Keratinocyte (primary cell): ENCODE measurements around the gene ARHGAP22. TPM values are rescaled to one million over a fixed set of nuclear protein-coding genes. Genes with fewer than 3 reads are reported as not detected.

Source experiments
- DNase-seq: peaks from one replicate; pipeline ENCODE4 v3.0.0-alpha.2; 2011; ENCODE audit warnings: low read depth, missing footprints, low spot score
- FAIRE-seq: peaks from 2 replicates; lab custom pipeline; 2011; peaks lifted over from hg19 to GRCh38; lab: Jason Lieb, UNC
- H2AFZ ChIP-seq: 2 replicates; pipeline ENCODE4 v1.6.0; 2012; ENCODE audit warnings: low read length, control low read depth, inconsistent platforms; ENCODE audit not compliant: control insufficient read depth
- H3K27ac ChIP-seq: 2 replicates; pipeline ENCODE4 v1.5.1; 2011; ENCODE audit warnings: low read length; ENCODE audit not compliant: control insufficient read depth, insufficient read depth
- H3K27me3 ChIP-seq: 3 replicates; pipeline ENCODE4 v1.6.0; 2011; ENCODE audit warnings: low read length; ENCODE audit not compliant: control insufficient read depth, insufficient read depth; ENCODE audit errors: extremely low read depth
- H3K36me3 ChIP-seq, 2 experiments: 2 replicates in 1 of 2; 3 replicates in 1 of 2; pipeline ENCODE4 v1.5.1; 2011; ENCODE audit warnings: low read length in 2 of 2, mild to moderate bottlenecking in 1 of 2; ENCODE audit not compliant: control insufficient read depth in 2 of 2, insufficient read depth in 2 of 2; ENCODE audit errors: extremely low read depth in 1 of 2
- H3K4me1 ChIP-seq: 3 replicates; pipeline ENCODE4 v1.5.1; 2011; ENCODE audit warnings: low read length; ENCODE audit not compliant: control insufficient read depth, insufficient read depth; ENCODE audit errors: extremely low read depth
- H3K4me2 ChIP-seq: 3 replicates; pipeline ENCODE4 v1.6.0; 2011; ENCODE audit warnings: low read depth, low read length; ENCODE audit not compliant: control insufficient read depth, insufficient read depth; ENCODE audit errors: extremely low read depth
- H3K4me3 ChIP-seq, 3 experiments: fragments of 200-600 bp in 1 of 3; sonication (generic) in 1 of 3; 2 replicates in 2 of 3; 3 replicates in 1 of 3; pipeline ENCODE4 v1.5.1; 2011 to 2016; ENCODE audit warnings: low read length in 3 of 3, mild to moderate bottlenecking in 3 of 3, control low read depth in 2 of 3, inconsistent platforms in 1 of 3, low read depth in 1 of 3, mixed read lengths in 1 of 3, mixed run types in 1 of 3, moderate library complexity in 1 of 3; ENCODE audit not compliant: control insufficient read depth in 2 of 3, insufficient read depth in 2 of 3; ENCODE audit errors: extremely low read depth in 1 of 3
- H3K79me2 ChIP-seq: 2 replicates; pipeline ENCODE4 v1.6.0; 2012; ENCODE audit warnings: low read length; ENCODE audit not compliant: control insufficient read depth, insufficient read depth
- H3K9ac ChIP-seq: 3 replicates; pipeline ENCODE4 v1.6.0; 2011; ENCODE audit warnings: low read length; ENCODE audit not compliant: control insufficient read depth, insufficient read depth; ENCODE audit errors: extremely low read depth
- H3K9me1 ChIP-seq: 3 replicates; pipeline ENCODE4 v1.6.0; 2011; ENCODE audit warnings: low read length; ENCODE audit not compliant: control insufficient read depth, insufficient read depth; ENCODE audit errors: extremely low read depth
- H3K9me3 ChIP-seq: 2 replicates; pipeline ENCODE4 v1.5.1; 2012; ENCODE audit warnings: low read depth, low read length; ENCODE audit not compliant: control insufficient read depth
- H4K20me1 ChIP-seq: 3 replicates; pipeline ENCODE4 v1.6.0; 2011; ENCODE audit warnings: low read length; ENCODE audit not compliant: control insufficient read depth, insufficient read depth; ENCODE audit errors: extremely low read depth
- EZH2 ChIP-seq: IDR thresholded peaks from one replicate; pipeline ENCODE4 v1.6.1; 2012; ENCODE audit warnings: inconsistent platforms, mild to moderate bottlenecking, low read length, moderate library complexity
- dilution Hi-C: fragments of 300-500 bp; cut with MboI; formaldehyde crosslinking; loops from one replicate; pipeline ENCODE4 v1.7.0; 2020; ENCODE audit warnings: low sequenced_read_pairs; ENCODE audit not compliant: extremely low pct_ligation_motif_present
- polyA plus RNA-seq, 5 experiments: library from polyadenylated mRNA; depleted of rRNA in 3 of 5; stranded (reverse) in 3 of 5; stranded (forward) in 1 of 5; unstranded in 1 of 5; fragments of >200 nt; gene quantifications; 1 replicate in 1 of 5; 2 replicates in 3 of 5; 3 replicates in 1 of 5; pipeline versions ENCODE4 v1.2.1 to v1.2.3, GENCODE V29; 2011 to 2012; ENCODE audit warnings: missing spikeins in 2 of 5, low read depth in 1 of 5, low replicate concordance in 1 of 5
- TF ChIP-seq, protein P1 (sequence below), 3 experiments: IDR thresholded peaks in 1 of 3; conservative IDR thresholded peaks in 1 of 3; optimal IDR thresholded peaks in 1 of 3; 2 replicates in 2 of 3; 3 replicates in 1 of 3; pipeline versions ENCODE3 to v1.5.1; 2011; ENCODE audit warnings: low read length in 3 of 3, mild to moderate bottlenecking in 3 of 3, moderate library complexity in 2 of 3, control low read depth in 1 of 3, inconsistent platforms in 1 of 3; ENCODE audit not compliant: insufficient read depth in 2 of 3; ENCODE audit errors: extremely low read depth in 1 of 3

ARHGAP22 gene
- polyA plus RNA-seq, 1 donor (not counting 4 experiments of a cell fraction or from before 2014, with no cell fraction given): 4.9 TPM

DNA sequence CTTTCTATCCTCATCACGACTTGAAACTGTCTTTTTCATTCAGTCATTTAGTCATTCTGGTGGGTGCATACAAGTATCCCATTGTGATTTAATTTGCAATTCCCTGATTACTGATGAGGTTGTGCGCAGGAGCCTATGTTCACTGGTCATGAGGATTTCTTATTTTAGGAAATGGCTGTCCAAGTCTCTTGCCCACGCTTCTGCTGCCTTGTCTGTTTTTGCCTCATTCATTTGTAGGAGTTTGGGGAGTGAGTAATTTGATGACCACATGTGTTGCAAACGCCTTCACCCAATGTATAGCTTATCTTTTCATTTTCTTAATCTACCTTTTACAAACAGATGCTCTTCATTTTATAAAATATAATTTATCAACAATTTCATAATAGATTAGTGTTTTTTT lies 127.3 kb downstream of the ARHGAP22 start:
- Histone ChIP-seq H3K27ac (no peak overlapping the region), H3K36me3 (no peaks in the 10 kb centered on the region), H3K9me3 (no peaks in the 10 kb centered on the region), H3K4me2 (no peak overlapping the region), H3K4me1 (peaks cover 6% of the 10 kb centered on the region), H3K4me3 (no peak overlapping the region), H2AFZ (no peak overlapping the region), H3K27me3 (peaks cover 10% of the 10 kb centered on the region), H3K79me2 (no peaks in the 10 kb centered on the region), H3K9ac (no peak overlapping the region), H3K9me1 (no peaks in the 10 kb centered on the region), H4K20me1 (no peaks in the 10 kb centered on the region)
- TF ChIP-seq, protein P1, sequence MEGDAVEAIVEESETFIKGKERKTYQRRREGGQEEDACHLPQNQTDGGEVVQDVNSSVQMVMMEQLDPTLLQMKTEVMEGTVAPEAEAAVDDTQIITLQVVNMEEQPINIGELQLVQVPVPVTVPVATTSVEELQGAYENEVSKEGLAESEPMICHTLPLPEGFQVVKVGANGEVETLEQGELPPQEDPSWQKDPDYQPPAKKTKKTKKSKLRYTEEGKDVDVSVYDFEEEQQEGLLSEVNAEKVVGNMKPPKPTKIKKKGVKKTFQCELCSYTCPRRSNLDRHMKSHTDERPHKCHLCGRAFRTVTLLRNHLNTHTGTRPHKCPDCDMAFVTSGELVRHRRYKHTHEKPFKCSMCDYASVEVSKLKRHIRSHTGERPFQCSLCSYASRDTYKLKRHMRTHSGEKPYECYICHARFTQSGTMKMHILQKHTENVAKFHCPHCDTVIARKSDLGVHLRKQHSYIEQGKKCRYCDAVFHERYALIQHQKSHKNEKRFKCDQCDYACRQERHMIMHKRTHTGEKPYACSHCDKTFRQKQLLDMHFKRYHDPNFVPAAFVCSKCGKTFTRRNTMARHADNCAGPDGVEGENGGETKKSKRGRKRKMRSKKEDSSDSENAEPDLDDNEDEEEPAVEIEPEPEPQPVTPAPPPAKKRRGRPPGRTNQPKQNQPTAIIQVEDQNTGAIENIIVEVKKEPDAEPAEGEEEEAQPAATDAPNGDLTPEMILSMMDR (optimal IDR thresholded peaks at IDR 0.05 in 1 of 3, IDR thresholded peaks at IDR 0.05 in 1 of 3, conservative IDR thresholded peaks at IDR 0.05 in 1 of 3; ENCODE audit: extremely low read depth in 1 of 3, insufficient read depth in 2 of 3, low read length in 3 of 3): no peak
- TF ChIP-seq EZH2: no peak
- FAIRE-seq (no peak), DNase-seq (no peak)
- dilution Hi-C loops: no loop called here

DNA sequence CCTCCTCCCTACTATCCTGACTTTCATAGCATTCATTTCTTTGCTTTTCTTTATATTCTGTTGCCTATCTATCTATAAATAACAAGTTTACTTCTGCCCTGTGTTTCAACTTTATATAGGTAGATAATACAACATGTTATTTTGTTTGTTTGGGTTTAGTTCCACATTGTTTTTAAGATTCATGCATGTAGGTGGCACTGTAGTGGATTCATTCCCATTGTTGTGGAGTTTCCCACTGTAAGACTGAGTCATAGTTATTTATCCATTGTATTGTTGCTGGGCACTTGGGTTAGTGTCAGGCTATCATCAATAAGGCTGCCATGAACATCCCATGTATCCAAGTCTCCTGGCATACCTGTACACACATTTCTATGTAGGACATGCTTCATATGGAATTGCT lies 127.7 kb downstream of the ARHGAP22 start:
- no peak for DNase-seq
- Histone ChIP-seq H3K27me3 (peaks cover 10% of the 10 kb centered on the region), H3K9ac (no peak overlapping the region), H3K4me1 (peaks cover 6% of the 10 kb centered on the region), H4K20me1 (no peaks in the 10 kb centered on the region), H3K79me2 (no peaks in the 10 kb centered on the region), H3K36me3 (no peaks in the 10 kb centered on the region), H3K9me3 (no peaks in the 10 kb centered on the region), H3K27ac (no peak overlapping the region), H3K4me2 (no peak overlapping the region), H2AFZ (no peak overlapping the region), H3K4me3 (no peak overlapping the region), H3K9me1 (no peaks in the 10 kb centered on the region)
- FAIRE-seq: no peak
- no peak for TF ChIP-seq EZH2
- TF ChIP-seq, protein P1 (optimal IDR thresholded peaks at IDR 0.05 in 1 of 3, IDR thresholded peaks at IDR 0.05 in 1 of 3, conservative IDR thresholded peaks at IDR 0.05 in 1 of 3; ENCODE audit: extremely low read depth in 1 of 3, insufficient read depth in 2 of 3, low read length in 3 of 3): no peak
- dilution Hi-C loops: no loop called here
